ENCODE measurements around the gene MAML2. TPM values are rescaled to one million over a fixed set of nuclear protein-coding genes. Genes with fewer than 3 reads are reported as not detected.

Gene MAML2
- total and polyA plus RNA-seq, 2 of the 13 experiments (the other 11 are each of a cell fraction or from before 2014, with no cell fraction given), result 2.3 to 25.9 TPM

DNA sequence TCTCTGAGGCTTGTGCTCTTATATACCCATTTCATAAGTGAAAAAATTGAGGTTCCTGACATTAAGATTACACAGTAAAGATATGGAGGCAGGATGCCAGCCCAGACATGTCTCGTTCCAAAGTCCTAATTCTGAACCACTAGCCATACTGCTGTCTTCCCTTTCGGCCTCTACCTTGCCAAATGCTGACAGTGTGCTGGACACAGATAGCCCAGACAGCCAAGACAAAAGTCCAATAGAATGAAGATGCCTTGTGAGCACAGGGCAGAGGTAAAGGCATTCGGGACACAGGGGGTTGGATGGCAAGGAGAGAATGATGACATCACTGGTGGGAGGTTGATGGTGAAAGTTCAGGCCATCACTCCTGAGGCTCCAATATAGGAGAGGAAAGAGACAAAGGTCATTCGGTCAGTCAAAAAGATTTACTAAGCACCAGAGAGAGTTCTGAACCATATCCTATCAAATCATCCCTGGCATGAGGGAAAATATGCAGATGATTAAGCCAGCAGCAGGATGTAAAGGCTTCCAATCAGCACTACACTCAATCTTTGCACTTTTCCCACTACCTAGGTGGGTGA lies 245.1 kb downstream of the MAML2 start (continued):
- TF ChIP-seq ZNF772 (CRISPR knock-in tag; IDR thresholded peaks at IDR 0.05), result no peak
- TF ChIP-seq TBP (CRISPR knock-in tag; IDR thresholded peaks at IDR 0.05), result no peak
- TF ChIP-seq, protein P1, sequence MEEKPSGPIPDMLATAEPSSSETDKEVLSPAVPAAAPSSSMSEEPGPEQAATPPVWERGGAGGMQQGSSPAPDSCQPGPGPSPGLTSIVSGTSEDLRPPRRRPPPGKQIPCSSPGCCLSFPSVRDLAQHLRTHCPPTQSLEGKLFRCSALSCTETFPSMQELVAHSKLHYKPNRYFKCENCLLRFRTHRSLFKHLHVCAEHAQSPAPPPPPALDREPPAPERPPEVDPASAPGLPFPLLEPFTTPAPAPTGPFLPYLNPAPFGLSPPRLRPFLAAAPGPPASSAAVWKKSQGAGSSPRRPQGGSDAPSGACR (CRISPR knock-in tag; IDR thresholded peaks at IDR 0.05), result 0 out of 2 replicates have a peak, but pooled peaks have one; percentile 5
- TF ChIP-seq TCF12 (IDR thresholded peaks at IDR 0.05), result no peak
- no peak for TF ChIP-seq TCF12 (CRISPR knock-in tag; IDR thresholded peaks at IDR 0.05)
- TF ChIP-seq ZNF615 (CRISPR knock-in tag; IDR thresholded peaks at IDR 0.05; ENCODE audit: borderline replicate concordance), result no peak
- 0 out of 2 replicates have a peak, but pooled peaks have one; percentile 26 for TF ChIP-seq TARDBP (CRISPR knock-in tag; IDR thresholded peaks at IDR 0.05)
- no peak for TF ChIP-seq ARHGAP35 (CRISPR knock-in tag; IDR thresholded peaks at IDR 0.05; ENCODE audit: borderline replicate concordance)
- no peak for TF ChIP-seq HOXA5 (CRISPR knock-in tag; IDR thresholded peaks at IDR 0.05)
- TF ChIP-seq, protein P2, sequence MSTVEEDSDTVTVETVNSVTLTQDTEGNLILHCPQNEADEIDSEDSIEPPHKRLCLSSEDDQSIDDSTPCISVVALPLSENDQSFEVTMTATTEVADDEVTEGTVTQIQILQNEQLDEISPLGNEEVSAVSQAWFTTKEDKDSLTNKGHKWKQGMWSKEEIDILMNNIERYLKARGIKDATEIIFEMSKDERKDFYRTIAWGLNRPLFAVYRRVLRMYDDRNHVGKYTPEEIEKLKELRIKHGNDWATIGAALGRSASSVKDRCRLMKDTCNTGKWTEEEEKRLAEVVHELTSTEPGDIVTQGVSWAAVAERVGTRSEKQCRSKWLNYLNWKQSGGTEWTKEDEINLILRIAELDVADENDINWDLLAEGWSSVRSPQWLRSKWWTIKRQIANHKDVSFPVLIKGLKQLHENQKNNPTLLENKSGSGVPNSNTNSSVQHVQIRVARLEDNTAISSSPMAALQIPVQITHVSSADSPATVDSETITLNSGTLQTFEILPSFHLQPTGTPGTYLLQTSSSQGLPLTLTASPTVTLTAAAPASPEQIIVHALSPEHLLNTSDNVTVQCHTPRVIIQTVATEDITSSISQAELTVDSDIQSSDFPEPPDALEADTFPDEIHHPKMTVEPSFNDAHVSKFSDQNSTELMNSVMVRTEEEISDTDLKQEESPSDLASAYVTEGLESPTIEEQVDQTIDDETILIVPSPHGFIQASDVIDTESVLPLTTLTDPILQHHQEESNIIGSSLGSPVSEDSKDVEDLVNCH (CRISPR knock-in tag; IDR thresholded peaks at IDR 0.05), result no peak
- TF ChIP-seq ZNF253 (CRISPR knock-in tag; IDR thresholded peaks at IDR 0.05; ENCODE audit: borderline replicate concordance), result no peak
- no peak for TF ChIP-seq ZBTB3 (CRISPR knock-in tag; IDR thresholded peaks at IDR 0.05; ENCODE audit: borderline replicate concordance, low read depth)
- TF ChIP-seq, protein P3, sequence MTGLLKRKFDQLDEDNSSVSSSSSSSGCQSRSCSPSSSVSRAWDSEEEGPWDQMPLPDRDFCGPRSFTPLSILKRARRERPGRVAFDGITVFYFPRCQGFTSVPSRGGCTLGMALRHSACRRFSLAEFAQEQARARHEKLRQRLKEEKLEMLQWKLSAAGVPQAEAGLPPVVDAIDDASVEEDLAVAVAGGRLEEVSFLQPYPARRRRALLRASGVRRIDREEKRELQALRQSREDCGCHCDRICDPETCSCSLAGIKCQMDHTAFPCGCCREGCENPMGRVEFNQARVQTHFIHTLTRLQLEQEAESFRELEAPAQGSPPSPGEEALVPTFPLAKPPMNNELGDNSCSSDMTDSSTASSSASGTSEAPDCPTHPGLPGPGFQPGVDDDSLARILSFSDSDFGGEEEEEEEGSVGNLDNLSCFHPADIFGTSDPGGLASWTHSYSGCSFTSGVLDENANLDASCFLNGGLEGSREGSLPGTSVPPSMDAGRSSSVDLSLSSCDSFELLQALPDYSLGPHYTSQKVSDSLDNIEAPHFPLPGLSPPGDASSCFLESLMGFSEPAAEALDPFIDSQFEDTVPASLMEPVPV (CRISPR knock-in tag; IDR thresholded peaks at IDR 0.05), result no peak
- no peak for TF ChIP-seq ZNF549 (CRISPR knock-in tag; IDR thresholded peaks at IDR 0.05)
- TF ChIP-seq ZNF232 (CRISPR knock-in tag; IDR thresholded peaks at IDR 0.05; ENCODE audit: borderline replicate concordance), result no peak
- 0 out of 2 replicates have a peak, but pooled peaks have one; percentile 25 for TF ChIP-seq ATF1 (CRISPR knock-in tag; IDR thresholded peaks at IDR 0.05)
- 0 out of 2 replicates have a peak, but pooled peaks have one; percentile 42 for TF ChIP-seq ZNF724P (CRISPR knock-in tag; IDR thresholded peaks at IDR 0.05; ENCODE audit: borderline replicate concordance)
- TF ChIP-seq, protein P4, sequence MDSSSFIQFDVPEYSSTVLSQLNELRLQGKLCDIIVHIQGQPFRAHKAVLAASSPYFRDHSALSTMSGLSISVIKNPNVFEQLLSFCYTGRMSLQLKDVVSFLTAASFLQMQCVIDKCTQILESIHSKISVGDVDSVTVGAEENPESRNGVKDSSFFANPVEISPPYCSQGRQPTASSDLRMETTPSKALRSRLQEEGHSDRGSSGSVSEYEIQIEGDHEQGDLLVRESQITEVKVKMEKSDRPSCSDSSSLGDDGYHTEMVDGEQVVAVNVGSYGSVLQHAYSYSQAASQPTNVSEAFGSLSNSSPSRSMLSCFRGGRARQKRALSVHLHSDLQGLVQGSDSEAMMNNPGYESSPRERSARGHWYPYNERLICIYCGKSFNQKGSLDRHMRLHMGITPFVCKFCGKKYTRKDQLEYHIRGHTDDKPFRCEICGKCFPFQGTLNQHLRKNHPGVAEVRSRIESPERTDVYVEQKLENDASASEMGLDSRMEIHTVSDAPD (CRISPR knock-in tag; IDR thresholded peaks at IDR 0.05), result 0 out of 2 replicates have a peak, but pooled peaks have one; percentile 36
- TF ChIP-seq GPN1 (CRISPR knock-in tag; IDR thresholded peaks at IDR 0.05; ENCODE audit: borderline replicate concordance), result no peak
- TF ChIP-seq, protein P5, sequence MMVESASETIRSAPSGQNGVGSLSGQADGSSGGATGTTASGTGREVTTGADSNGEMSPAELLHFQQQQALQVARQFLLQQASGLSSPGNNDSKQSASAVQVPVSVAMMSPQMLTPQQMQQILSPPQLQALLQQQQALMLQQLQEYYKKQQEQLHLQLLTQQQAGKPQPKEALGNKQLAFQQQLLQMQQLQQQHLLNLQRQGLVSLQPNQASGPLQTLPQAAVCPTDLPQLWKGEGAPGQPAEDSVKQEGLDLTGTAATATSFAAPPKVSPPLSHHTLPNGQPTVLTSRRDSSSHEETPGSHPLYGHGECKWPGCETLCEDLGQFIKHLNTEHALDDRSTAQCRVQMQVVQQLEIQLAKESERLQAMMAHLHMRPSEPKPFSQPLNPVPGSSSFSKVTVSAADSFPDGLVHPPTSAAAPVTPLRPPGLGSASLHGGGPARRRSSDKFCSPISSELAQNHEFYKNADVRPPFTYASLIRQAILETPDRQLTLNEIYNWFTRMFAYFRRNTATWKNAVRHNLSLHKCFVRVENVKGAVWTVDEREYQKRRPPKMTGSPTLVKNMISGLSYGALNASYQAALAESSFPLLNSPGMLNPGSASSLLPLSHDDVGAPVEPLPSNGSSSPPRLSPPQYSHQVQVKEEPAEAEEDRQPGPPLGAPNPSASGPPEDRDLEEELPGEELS (CRISPR knock-in tag; IDR thresholded peaks at IDR 0.05), result no peak
- no peak for TF ChIP-seq HNRNPL (IDR thresholded peaks at IDR 0.05; ENCODE audit: low read depth, low read length)
- no peak for TF ChIP-seq ZNF337 (CRISPR knock-in tag; IDR thresholded peaks at IDR 0.05; ENCODE audit: borderline replicate concordance, low read depth)
- TF ChIP-seq IKZF1 (IDR thresholded peaks at IDR 0.05), result no peak
